IgD-negative memory B cell (primary cell): ENCODE results near the gene IGF2R. TPM values are rescaled to one million over a fixed set of nuclear protein-coding genes. Genes with fewer than 3 reads are reported as not detected.

Experiments used
- H3K27ac Mint-ChIP-seq, 3 donors: one replicate each; pipeline ENCODE4 v1.8.0; 2020 to 2022; ENCODE audit warnings: mild to moderate bottlenecking in 3 of 3, mixed read lengths in 3 of 3, moderate library complexity in 1 of 3
- H3K27me3 Mint-ChIP-seq: one replicate; pipeline ENCODE4 v1.8.0; 2021; ENCODE audit warnings: mixed read lengths
- H3K36me3 Mint-ChIP-seq: one replicate; pipeline ENCODE4 v1.8.0; 2020; ENCODE audit warnings: mild to moderate bottlenecking, mixed read lengths
- H3K4me1 Mint-ChIP-seq, 3 donors: one replicate each; pipeline ENCODE4 v1.8.0; 2020 to 2022; ENCODE audit warnings: mixed read lengths in 3 of 3, mild to moderate bottlenecking in 1 of 3
- H3K4me3 Mint-ChIP-seq, 4 donors: one replicate each; pipeline ENCODE4 v1.8.0; 2020 to 2022; ENCODE audit warnings: mild to moderate bottlenecking in 4 of 4, mixed read lengths in 4 of 4, moderate library complexity in 3 of 4
- H3K9me3 Mint-ChIP-seq, 3 donors: one replicate each; pipeline ENCODE4 v1.8.0; 2020 to 2021; ENCODE audit warnings: mixed read lengths in 3 of 3, mild to moderate bottlenecking in 1 of 3
- polyA plus RNA-seq: library from polyadenylated mRNA; unstranded; fragments of 300-500 nt; fragmentation: Illumina TruSeq; gene quantifications from one replicate; pipeline ENCODE4 v1.2.3, GENCODE V29; 2021

The IGF2R gene
- polyA plus RNA-seq, 1 donor from 2014 or later, result 4.7 TPM

- Mint-ChIP-seq H3K4me3 (no peak overlapping the region), H3K9me3 (no peaks in the 10 kb centered on the region), H3K4me1 (peaks cover 9 to 18% (median 16%) of the 10 kb centered on the region in 3 donors), H3K36me3 (peaks cover 14% of the 10 kb centered on the region), H3K27ac (no peak overlapping the region), H3K27me3 (no peaks in the 10 kb centered on the region)
These were observed 35.1 kb downstream of the IGF2R start for GRCh38 chr6:160004018-160004417.

DNA sequence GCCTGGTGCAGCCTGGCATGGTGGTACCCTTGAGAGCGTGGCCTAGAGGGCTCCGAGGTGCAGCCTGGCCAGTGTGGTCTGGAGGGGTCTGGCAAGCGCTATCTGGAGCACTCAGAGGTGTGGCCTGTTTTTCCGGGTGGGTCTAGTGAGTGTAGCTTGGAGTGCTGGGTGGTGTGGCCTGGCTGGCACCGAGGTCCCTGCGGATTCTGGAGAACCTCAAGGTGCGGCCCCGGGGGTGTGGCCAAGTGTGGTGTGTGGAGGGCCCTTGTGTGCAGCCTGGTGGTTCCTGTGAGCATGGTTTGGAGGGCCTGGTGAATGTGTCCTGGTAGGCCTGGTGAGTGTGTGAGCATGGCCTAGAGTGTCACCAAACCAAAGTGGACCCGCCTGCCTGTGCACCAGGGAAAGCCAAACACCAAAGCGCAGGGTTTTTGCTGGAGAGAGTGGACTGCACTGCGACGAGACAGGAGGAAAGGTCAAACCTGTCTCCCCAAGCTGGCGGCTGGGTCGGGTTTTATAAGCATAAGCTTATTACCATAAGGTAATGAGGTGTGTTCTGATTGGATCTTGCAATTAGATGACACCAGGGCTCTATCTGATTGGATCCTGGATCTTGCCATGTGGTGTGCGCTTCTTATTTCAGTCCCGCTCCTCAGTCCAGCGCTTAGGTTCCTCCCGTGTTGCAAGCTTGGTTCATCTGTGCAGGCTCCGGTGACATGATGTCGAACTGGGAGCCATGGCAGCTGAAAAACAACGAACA, 35.7 kb downstream of the IGF2R start:
- H3K36me3 Mint-ChIP-seq, result peaks cover 13% of the 10 kb centered on the region
- H3K4me3 Mint-ChIP-seq, result no peak overlapping the region
- H3K4me1 Mint-ChIP-seq, result peaks cover 9 to 18% (median 13%) of the 10 kb centered on the region in 3 donors
- H3K27ac Mint-ChIP-seq, result no peak overlapping the region
- H3K9me3 Mint-ChIP-seq, result no peaks in the 10 kb centered on the region
- no peaks in the 10 kb centered on the region for H3K27me3 Mint-ChIP-seq

- H3K4me1 Mint-ChIP-seq, result peaks cover 8 to 18% (median 9%) of the 10 kb centered on the region in 3 donors
- H3K27me3 Mint-ChIP-seq, result no peaks in the 10 kb centered on the region
- no peak overlapping the region for H3K27ac Mint-ChIP-seq
- H3K9me3 Mint-ChIP-seq, result no peaks in the 10 kb centered on the region
- peaks cover 12% of the 10 kb centered on the region for H3K36me3 Mint-ChIP-seq
- H3K4me3 Mint-ChIP-seq, result no peak overlapping the region
These were observed 36.3 kb downstream of the IGF2R start for GRCh38 chr6:160005211-160005610.

DNA sequence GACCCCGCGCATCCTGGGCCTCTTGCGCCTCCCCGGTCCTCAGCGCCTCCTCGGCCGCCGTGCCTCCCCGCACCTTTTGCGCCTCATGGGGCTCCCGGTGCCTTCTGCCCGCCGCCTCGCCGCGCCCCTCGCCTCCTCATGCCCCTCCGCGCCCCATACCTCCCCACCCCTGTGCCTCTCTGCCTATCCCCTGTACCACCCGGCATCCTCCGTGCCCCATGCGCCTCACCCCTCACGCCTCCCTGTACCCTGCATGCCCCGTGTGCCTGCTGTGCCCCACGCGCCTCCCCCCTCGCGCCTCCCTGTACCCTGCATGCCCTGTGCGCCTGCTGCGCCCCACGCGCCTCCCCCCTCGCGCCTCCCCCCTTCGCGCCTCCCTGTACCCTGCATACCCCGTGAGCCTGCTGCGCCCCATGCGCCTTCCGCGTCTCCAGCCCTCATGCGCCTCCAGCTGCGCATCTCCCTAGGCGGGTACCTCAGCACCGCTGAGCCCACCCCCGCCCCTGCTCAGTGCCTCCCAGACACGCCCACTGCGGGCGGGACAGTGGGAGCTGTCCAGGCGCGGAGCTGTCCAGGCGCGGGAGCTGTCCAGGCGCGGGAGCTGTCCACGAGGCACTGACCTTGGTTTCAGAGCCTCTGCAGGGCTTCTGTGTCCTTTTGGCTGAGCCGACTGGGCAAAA, 37.1 kb downstream of the IGF2R start:
- no peak overlapping the region for H3K4me3 Mint-ChIP-seq
- H3K27me3 Mint-ChIP-seq, result no peaks in the 10 kb centered on the region
- no peak overlapping the region for H3K27ac Mint-ChIP-seq
- peaks cover 8 to 18% (median 9%) of the 10 kb centered on the region in 3 donors for H3K4me1 Mint-ChIP-seq
- H3K36me3 Mint-ChIP-seq, result peaks cover 14% of the 10 kb centered on the region
- H3K9me3 Mint-ChIP-seq, result no peaks in the 10 kb centered on the region

DNA sequence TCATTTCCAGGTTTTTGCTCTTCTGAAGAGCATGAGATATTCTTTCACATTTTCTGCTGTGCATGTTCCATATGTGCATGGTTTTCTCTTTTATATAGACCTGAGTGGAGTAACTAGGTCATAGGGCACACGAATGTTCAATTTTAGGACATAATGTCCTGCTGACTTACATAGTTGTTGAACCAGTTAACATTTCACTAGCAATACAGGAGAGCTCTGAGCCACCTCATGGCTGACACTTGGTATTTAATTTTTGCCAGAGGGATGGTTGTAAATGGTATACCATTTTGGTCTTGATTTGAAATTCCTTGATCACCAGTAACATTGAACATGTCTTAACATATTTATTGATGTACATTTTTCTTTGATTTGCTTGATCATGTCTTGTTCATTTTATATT, 38.3 kb downstream of the IGF2R start:
- H3K36me3 Mint-ChIP-seq, result peaks cover 23% of the 10 kb centered on the region
- peak overlapping the region in 1 of 3 donors; percentile 51 for H3K27ac Mint-ChIP-seq
- H3K27me3 Mint-ChIP-seq, result no peaks in the 10 kb centered on the region

GRCh38 chr6:160007611-160008010, 38.7 kb downstream of the IGF2R start:
- H3K4me3 Mint-ChIP-seq, result peak overlapping the region in 1 of 4 donors; percentile 2
- no peaks in the 10 kb centered on the region for H3K9me3 Mint-ChIP-seq
- peak overlapping the region in 1 of 3 donors; percentile 51 for H3K27ac Mint-ChIP-seq
- H3K36me3 Mint-ChIP-seq, result peaks cover 23% of the 10 kb centered on the region
- H3K4me1 Mint-ChIP-seq, result peaks cover 8 to 15% (median 9%) of the 10 kb centered on the region in 3 donors
- no peaks in the 10 kb centered on the region for H3K27me3 Mint-ChIP-seq

More for the DNA sequence above, 38.3 kb downstream of the IGF2R start:
- Mint-ChIP-seq H3K4me1 (peaks cover 8 to 18% (median 9%) of the 10 kb centered on the region in 3 donors), H3K9me3 (no peaks in the 10 kb centered on the region), H3K4me3 (no peak overlapping the region)

DNA sequence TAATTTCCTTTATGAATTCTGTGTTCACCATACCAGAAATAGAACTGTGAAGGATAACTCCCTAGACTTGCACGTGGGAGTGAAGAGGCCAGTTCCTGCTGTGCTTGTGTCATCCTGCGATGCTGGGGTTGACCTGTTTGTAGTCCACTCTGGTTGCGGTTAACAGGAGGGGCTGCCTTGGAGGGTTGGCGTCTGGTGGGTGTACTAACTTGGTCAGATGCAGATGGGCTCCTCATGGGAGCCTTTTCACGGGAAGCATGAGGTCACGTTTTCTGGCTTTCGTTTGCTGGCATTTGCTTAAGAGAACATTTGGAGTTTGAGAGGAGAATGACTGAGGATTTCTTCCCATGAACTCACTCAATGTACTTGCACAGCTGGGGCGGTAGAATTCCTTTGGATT, 41.2 kb downstream of the IGF2R start:
- no peaks in the 10 kb centered on the region for H3K27me3 Mint-ChIP-seq
- no peak overlapping the region for H3K27ac Mint-ChIP-seq
- peaks cover 33% of the 10 kb centered on the region for H3K36me3 Mint-ChIP-seq
- no peak overlapping the region for H3K4me3 Mint-ChIP-seq
- peaks cover 0 to 20% (median 8%) of the 10 kb centered on the region in 3 donors for H3K4me1 Mint-ChIP-seq
- H3K9me3 Mint-ChIP-seq, result no peaks in the 10 kb centered on the region

GRCh38 chr6:160013987-160014868, 45.3 kb downstream of the IGF2R start:
- peaks cover 0 to 3% (median 0%) of the 10 kb centered on the region in 3 donors for H3K9me3 Mint-ChIP-seq
- peaks cover 31% of the 10 kb centered on the region for H3K36me3 Mint-ChIP-seq
- peak overlapping the region in 1 of 3 donors; percentile 6 for H3K27ac Mint-ChIP-seq
- H3K27me3 Mint-ChIP-seq, result no peaks in the 10 kb centered on the region
- peaks cover 0 to 12% (median 6%) of the 10 kb centered on the region in 3 donors for H3K4me1 Mint-ChIP-seq
- no peak overlapping the region for H3K4me3 Mint-ChIP-seq

DNA sequence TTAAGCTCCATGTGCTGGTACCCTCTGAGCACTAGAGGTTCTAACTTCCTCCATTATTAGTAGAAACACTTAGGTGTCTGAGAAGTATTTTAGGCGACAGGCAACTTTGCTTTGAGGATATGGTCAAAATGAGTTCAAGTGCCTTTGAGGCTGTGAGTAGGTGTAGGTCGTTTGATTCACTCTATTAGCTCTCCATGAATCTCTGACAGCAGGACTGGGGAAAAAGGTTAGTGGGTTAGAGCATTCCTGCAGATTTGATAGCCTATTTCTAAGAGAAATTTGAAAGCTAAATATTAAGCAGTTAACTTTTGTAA, 45.9 kb downstream of the IGF2R start:
- Mint-ChIP-seq H3K27ac (no peak overlapping the region), H3K9me3 (peaks cover 0 to 3% (median 0%) of the 10 kb centered on the region in 3 donors), H3K4me3 (no peak overlapping the region), H3K27me3 (no peaks in the 10 kb centered on the region), H3K36me3 (peaks cover 27% of the 10 kb centered on the region), H3K4me1 (peaks cover 0 to 12% (median 6%) of the 10 kb centered on the region in 3 donors)

DNA sequence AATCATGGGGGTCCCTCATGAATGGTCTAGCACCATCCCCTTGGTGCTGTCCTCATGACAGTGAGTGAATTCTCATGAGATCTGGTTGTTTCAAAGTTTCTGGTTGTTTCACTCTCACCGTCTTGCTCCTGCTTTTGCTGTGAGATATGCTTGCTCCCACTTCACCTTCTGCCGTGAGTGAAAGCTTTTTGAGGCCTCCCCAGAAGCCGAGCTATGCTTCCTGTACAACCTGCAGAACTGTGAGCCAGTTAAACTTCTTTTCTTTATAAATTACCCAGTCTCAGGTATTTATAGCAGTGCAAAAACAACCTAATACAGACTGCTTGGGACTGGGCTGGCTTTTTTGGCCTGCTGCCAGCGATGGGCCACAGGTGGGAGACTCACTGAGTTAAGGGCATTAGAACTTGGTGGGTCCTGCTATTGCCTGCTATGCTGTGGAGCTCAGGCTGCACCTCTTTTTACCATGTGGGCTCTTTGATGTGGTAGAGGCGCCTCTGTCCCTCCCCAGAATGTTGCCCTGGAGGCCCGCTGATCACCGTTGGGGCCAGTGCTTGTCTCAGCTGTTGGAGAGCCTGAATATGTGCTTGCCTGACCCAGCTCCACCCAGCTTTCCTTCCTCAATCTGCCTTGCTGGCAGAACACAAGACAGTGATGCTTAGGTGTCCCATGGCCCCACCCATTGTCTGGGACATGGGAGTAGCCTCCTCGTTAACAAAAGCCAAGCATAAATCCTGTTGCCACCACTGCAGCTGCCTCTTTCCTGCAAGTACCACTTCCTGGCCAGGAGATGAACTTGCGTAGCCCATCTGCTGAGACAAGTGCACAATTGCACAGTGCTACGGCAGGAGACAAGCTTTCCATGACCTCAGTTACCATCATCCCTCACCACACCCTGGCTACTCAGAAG, 47.1 kb downstream of the IGF2R start:
- Mint-ChIP-seq H3K36me3 (peaks cover 21% of the 10 kb centered on the region), H3K9me3 (peaks cover 0 to 3% (median 0%) of the 10 kb centered on the region in 3 donors), H3K27ac (peak overlapping the region in 1 of 3 donors; percentile 67), H3K4me3 (no peak overlapping the region), H3K4me1 (peaks cover 0 to 12% (median 8%) of the 10 kb centered on the region in 3 donors), H3K27me3 (no peaks in the 10 kb centered on the region)

- no peak overlapping the region for H3K27ac Mint-ChIP-seq
- no peaks in the 10 kb centered on the region for H3K36me3 Mint-ChIP-seq
- no peak overlapping the region for H3K4me3 Mint-ChIP-seq
- H3K9me3 Mint-ChIP-seq, result peaks cover 0 to 2% (median 0%) of the 10 kb centered on the region in 3 donors
- H3K4me1 Mint-ChIP-seq, result peaks cover 0 to 4% (median 0%) of the 10 kb centered on the region in 3 donors
- H3K27me3 Mint-ChIP-seq, result no peaks in the 10 kb centered on the region
These were observed 53.2 kb downstream of the IGF2R start for GRCh38 chr6:160022101-160022500.

DNA sequence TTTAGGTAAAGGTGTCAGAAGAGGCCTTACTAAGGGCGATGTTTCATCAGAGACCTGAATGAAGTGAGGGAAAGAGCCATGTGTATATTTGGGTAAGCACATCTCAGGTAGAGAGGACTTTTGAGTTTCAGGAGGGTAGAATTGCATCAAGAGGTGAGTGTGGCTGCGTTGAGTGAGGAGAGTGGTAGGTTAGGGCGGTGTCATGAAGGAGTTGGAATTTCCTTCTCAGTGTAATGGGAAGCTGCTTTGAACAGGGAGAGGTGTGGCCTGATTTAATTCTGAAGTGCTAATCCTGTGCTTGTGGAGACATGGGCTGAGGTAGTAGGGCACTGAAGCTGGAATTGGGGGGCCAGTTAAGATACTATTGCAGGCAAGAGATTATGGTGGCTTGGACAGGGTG, 53.9 kb downstream of the IGF2R start:
- Mint-ChIP-seq H3K4me3 (no peak overlapping the region), H3K9me3 (peaks cover 0 to 2% (median 0%) of the 10 kb centered on the region in 3 donors), H3K27ac (no peak overlapping the region), H3K4me1 (peaks cover 0 to 4% (median 3%) of the 10 kb centered on the region in 3 donors), H3K36me3 (no peaks in the 10 kb centered on the region), H3K27me3 (no peaks in the 10 kb centered on the region)

DNA sequence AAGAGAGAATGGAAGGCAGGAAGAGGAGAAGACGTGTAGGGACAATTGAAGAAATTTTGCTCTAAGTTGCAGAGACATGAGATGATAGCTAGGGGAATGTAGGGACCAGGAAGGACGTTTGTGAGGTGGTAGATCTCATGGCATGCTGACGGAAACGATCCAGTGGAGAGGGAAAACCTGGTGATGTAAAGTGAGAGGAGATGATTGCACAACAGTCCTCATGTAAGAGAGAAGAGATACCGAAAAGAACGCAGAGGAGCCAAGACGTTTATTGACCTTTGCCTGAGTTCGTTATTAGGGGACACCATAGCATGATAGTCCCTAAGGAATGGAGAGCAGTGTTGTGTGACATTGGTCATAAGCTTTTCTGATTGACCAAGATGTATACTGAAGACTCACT, 55.3 kb downstream of the IGF2R start:
- H3K27me3 Mint-ChIP-seq, result no peaks in the 10 kb centered on the region
- H3K36me3 Mint-ChIP-seq, result peaks cover 4% of the 10 kb centered on the region
- no peaks in the 10 kb centered on the region for H3K9me3 Mint-ChIP-seq
- H3K27ac Mint-ChIP-seq, result no peak overlapping the region
- no peak overlapping the region for H3K4me3 Mint-ChIP-seq
- peaks cover 4 to 8% (median 7%) of the 10 kb centered on the region in 3 donors for H3K4me1 Mint-ChIP-seq

GRCh38 chr6:160027076-160027475, 58.2 kb downstream of the IGF2R start:
- H3K4me1 Mint-ChIP-seq, result peaks cover 4 to 8% (median 8%) of the 10 kb centered on the region in 3 donors
- H3K27ac Mint-ChIP-seq, result no peak overlapping the region
- H3K36me3 Mint-ChIP-seq, result peaks cover 10% of the 10 kb centered on the region
- no peaks in the 10 kb centered on the region for H3K9me3 Mint-ChIP-seq
- H3K4me3 Mint-ChIP-seq, result no peak overlapping the region
- no peaks in the 10 kb centered on the region for H3K27me3 Mint-ChIP-seq
